H9 (cell line): Measurements from ENCODE around the gene ZBTB47. TPM values are rescaled to one million over a fixed set of nuclear protein-coding genes. Genes with fewer than 3 reads are reported as not detected.

ENCODE experiments used
- DNase-seq: peaks from one replicate; pipeline ENCODE4 v3.0.0-alpha.2; 2017
- H2AFZ ChIP-seq: one replicate; pipeline ENCODE4 v1.6.1; 2013; ENCODE audit warnings: mild to moderate bottlenecking, low read length, control low read depth, moderate library complexity
- H2AK5ac ChIP-seq: 2 replicates; pipeline ENCODE4 v1.6.1; 2013; ENCODE audit warnings: low read length, control low read depth, mixed read lengths; ENCODE audit not compliant: insufficient read length
- H2BK120ac ChIP-seq: one replicate; pipeline ENCODE4 v1.6.1; 2013; ENCODE audit warnings: low read depth, mild to moderate bottlenecking, low read length, control low read depth, inconsistent platforms; ENCODE audit not compliant: poor library complexity, severe bottlenecking
- H2BK12ac ChIP-seq: 2 replicates; pipeline ENCODE4 v1.6.1; 2013; ENCODE audit warnings: low read length, control low read depth, mixed read lengths, low read depth; ENCODE audit not compliant: insufficient read length
- H2BK15ac ChIP-seq: 2 replicates; pipeline ENCODE4 v1.6.1; 2013; ENCODE audit warnings: low read depth, low read length, control low read depth
- H2BK20ac ChIP-seq: one replicate; pipeline ENCODE4 v1.6.1; 2013; ENCODE audit warnings: low read depth, mild to moderate bottlenecking, low read length, control low read depth, inconsistent platforms; ENCODE audit not compliant: poor library complexity, severe bottlenecking
- H2BK5ac ChIP-seq: 2 replicates; pipeline ENCODE4 v1.6.1; 2013; ENCODE audit warnings: low read length, control low read depth, mixed read lengths; ENCODE audit not compliant: insufficient read length
- H3K14ac ChIP-seq: 2 replicates; pipeline ENCODE4 v1.6.1; 2013; ENCODE audit warnings: low read length, control low read depth; ENCODE audit not compliant: insufficient read depth
- H3K18ac ChIP-seq: 2 replicates; pipeline ENCODE4 v1.6.1; 2013; ENCODE audit warnings: low read depth, mild to moderate bottlenecking, mixed read lengths, low read length, control low read depth; ENCODE audit not compliant: insufficient read length
- H3K23ac ChIP-seq: 2 replicates; pipeline ENCODE4 v1.6.1; 2013; ENCODE audit warnings: low read length, control low read depth, mixed read lengths, low read depth; ENCODE audit not compliant: insufficient read length
- H3K23me2 ChIP-seq: 2 replicates; pipeline ENCODE4 v1.6.1; 2013; ENCODE audit warnings: low read depth, mild to moderate bottlenecking, mixed read lengths, low read length, control low read depth; ENCODE audit not compliant: insufficient read length, poor library complexity, severe bottlenecking
- H3K27ac ChIP-seq: 2 replicates; pipeline ENCODE4 v1.5.1; 2013; ENCODE audit warnings: low read length, control low read depth, mixed read lengths, low read depth; ENCODE audit not compliant: insufficient read length
- H3K27me3 ChIP-seq: 2 replicates; pipeline ENCODE4 v1.6.1; 2013; ENCODE audit warnings: low read length, control low read depth, inconsistent platforms; ENCODE audit not compliant: insufficient read depth
- H3K4ac ChIP-seq: 2 replicates; pipeline ENCODE4 v1.6.1; 2013; ENCODE audit warnings: low read depth, mild to moderate bottlenecking, control low read depth, inconsistent platforms, low read length, moderate library complexity
- H3K4me1 ChIP-seq: 2 replicates; pipeline ENCODE4 v1.6.1; 2013; ENCODE audit warnings: low read length, control low read depth, inconsistent platforms; ENCODE audit not compliant: insufficient read depth
- H3K4me2 ChIP-seq: 2 replicates; pipeline ENCODE4 v1.6.1; 2013; ENCODE audit warnings: low read length, control low read depth, mixed read lengths; ENCODE audit not compliant: insufficient read length, insufficient read depth
- H3K56ac ChIP-seq: 2 replicates; pipeline ENCODE4 v1.6.1; 2013; ENCODE audit warnings: low read depth, mild to moderate bottlenecking, mixed read lengths, low read length, control low read depth; ENCODE audit not compliant: insufficient read length
- H3K79me1 ChIP-seq: 2 replicates; pipeline ENCODE4 v1.6.1; 2013; ENCODE audit warnings: low read depth, mild to moderate bottlenecking, moderate library complexity, low read length, control low read depth, inconsistent platforms; ENCODE audit not compliant: insufficient read depth, poor library complexity, severe bottlenecking
- H3K79me2 ChIP-seq: 2 replicates; pipeline ENCODE4 v1.6.1; 2013; ENCODE audit warnings: low read length, control low read depth, inconsistent platforms; ENCODE audit not compliant: insufficient read depth
- H3K9ac ChIP-seq: 2 replicates; pipeline ENCODE4 v1.6.1; 2013; ENCODE audit warnings: low read length, control low read depth, mixed read lengths; ENCODE audit not compliant: insufficient read length; ENCODE audit errors: extremely low read depth
- H3K9me3 ChIP-seq: one replicate; pipeline ENCODE4 v1.6.1; 2013; ENCODE audit warnings: low read depth, low read length, inconsistent platforms; ENCODE audit not compliant: control insufficient read depth
- H3T11ph ChIP-seq: one replicate; pipeline ENCODE4 v1.6.1; 2013; ENCODE audit warnings: mild to moderate bottlenecking, low read length, control low read depth, inconsistent platforms
- H4K20me1 ChIP-seq: one replicate; pipeline ENCODE4 v1.6.1; 2013; ENCODE audit not compliant: control insufficient read depth, insufficient read length, insufficient read depth
- H4K5ac ChIP-seq: 2 replicates; pipeline ENCODE4 v1.6.1; 2013; ENCODE audit warnings: low read depth, mild to moderate bottlenecking, mixed read lengths, low read length, control low read depth; ENCODE audit not compliant: insufficient read length
- H4K8ac ChIP-seq: replicated peaks from 2 replicates; pipeline ENCODE4 v1.6.1; 2013; ENCODE audit warnings: low read length, control low read depth, mixed read lengths, low read depth; ENCODE audit not compliant: insufficient read length
- H4K91ac ChIP-seq: 2 replicates; pipeline ENCODE4 v1.6.1; 2013; ENCODE audit warnings: low read depth, mild to moderate bottlenecking, moderate library complexity, mixed read lengths, low read length, control low read depth; ENCODE audit not compliant: insufficient read length
- H3K27ac Mint-ChIP-seq, 3 experiments: 2 replicates in 2 of 3; 3 replicates in 1 of 3; pipeline ENCODE4 v1.8.0; 2020 to 2021; ENCODE audit warnings: mixed read lengths in 3 of 3, mild to moderate bottlenecking in 1 of 3, moderate library complexity in 1 of 3
- H3K27me3 Mint-ChIP-seq: 2 replicates; pipeline ENCODE4 v1.8.0; 2021; ENCODE audit warnings: low read depth, mild to moderate bottlenecking, moderate library complexity, mixed read lengths
- H3K36me3 Mint-ChIP-seq, 3 experiments: 2 replicates in 2 of 3; 3 replicates in 1 of 3; pipeline ENCODE4 v1.8.0; 2020 to 2021; ENCODE audit warnings: low read depth in 3 of 3, mixed read lengths in 3 of 3; ENCODE audit not compliant: insufficient read depth in 1 of 3
- H3K4me1 Mint-ChIP-seq, 2 experiments: 2 replicates each; pipeline ENCODE4 v1.8.0; 2020; ENCODE audit warnings: mixed read lengths in 2 of 2
- H3K4me3 Mint-ChIP-seq, 2 experiments: 2 replicates in 1 of 2; 3 replicates in 1 of 2; pipeline ENCODE4 v1.8.0; 2020 to 2021; ENCODE audit warnings: mild to moderate bottlenecking in 2 of 2, mixed read lengths in 2 of 2, moderate library complexity in 1 of 2
- H3K9me3 Mint-ChIP-seq, 2 experiments: 2 replicates in 1 of 2; 3 replicates in 1 of 2; pipeline ENCODE4 v1.8.0; 2020; ENCODE audit warnings: mild to moderate bottlenecking in 2 of 2, mixed read lengths in 2 of 2, moderate library complexity in 1 of 2
- CTCF ChIP-seq: fragments of 200-600 bp; sonication (generic); conservative IDR thresholded peaks from 3 replicates; pipeline ENCODE4 v1.8.0; 2021; ENCODE audit warnings: antibody characterized with exemption, mild to moderate bottlenecking
- WGBS: extraction: QIAGEN DNeasy Blood & Tissue Kit; methylation state at CpG from one replicate; pipeline ENCODE4 v1.1.7; 2013; ENCODE audit warnings: missing lambda C conversion rate, low lambda C conversion rate, mixed read lengths; ENCODE audit not compliant: insufficient read length; ENCODE audit errors: extremely low coverage; 5-methylcytosine and 5-hydroxymethylcytosine counted together
- total RNA-seq: library from RNA; stranded (reverse); gene quantifications from 2 replicates; pipeline ENCODE4 v1.2.1, GENCODE V29; 2021

ZBTB47 gene
- total RNA-seq, 1 experiment from 2014 or later, result 3.6 TPM

DNA sequence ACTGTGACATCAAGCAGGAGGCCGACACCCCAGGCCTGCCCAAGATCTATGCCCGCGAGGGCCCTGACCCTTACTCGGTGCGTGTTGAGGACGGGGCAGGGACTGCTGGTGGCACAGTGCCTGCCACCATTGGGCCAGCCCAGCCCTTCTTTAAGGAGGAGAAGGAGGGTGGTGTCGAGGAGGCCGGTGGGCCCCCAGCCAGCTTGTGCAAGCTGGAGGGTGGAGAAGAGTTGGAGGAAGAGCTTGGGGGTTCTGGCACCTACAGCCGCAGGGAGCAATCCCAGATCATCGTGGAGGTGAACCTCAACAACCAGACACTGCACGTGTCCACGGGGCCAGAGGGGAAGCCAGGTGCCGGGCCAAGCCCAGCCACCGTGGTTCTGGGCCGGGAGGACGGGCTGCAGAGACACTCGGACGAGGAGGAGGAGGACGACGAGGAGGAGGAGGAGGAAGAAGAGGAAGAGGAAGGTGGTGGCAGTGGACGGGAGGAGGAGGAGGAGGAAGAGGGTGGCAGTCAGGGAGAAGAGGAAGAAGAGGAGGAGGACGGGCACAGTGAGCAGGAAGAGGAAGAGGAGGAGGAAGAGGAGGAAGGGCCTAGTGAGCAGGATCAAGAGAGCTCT, 5.4 kb downstream of the ZBTB47 start:
- H3K79me2 ChIP-seq, result no peaks in the 10 kb centered on the region
- H3K23me2 ChIP-seq, result no peaks in the 10 kb centered on the region
- no peaks in the 10 kb centered on the region for H3K9me3 Mint-ChIP-seq
- H4K5ac ChIP-seq, result no peak overlapping the region
- no peak overlapping the region for H3K4me2 ChIP-seq
- no peaks in the 10 kb centered on the region for H4K20me1 ChIP-seq
- H2BK12ac ChIP-seq, result no peak overlapping the region
- no CpG with 5 or more reads among the region's 22 CpGs for WGBS
- H3K9ac ChIP-seq, result no peak overlapping the region
- no peak overlapping the region for H3K18ac ChIP-seq
- H3K56ac ChIP-seq, result no peak overlapping the region
- no peak overlapping the region for H2BK20ac ChIP-seq
- no peak overlapping the region for H2AFZ ChIP-seq
- H3K4me1 ChIP-seq, result peaks cover 6% of the 10 kb centered on the region; the same call in 1 of the 2 replicates
- H3T11ph ChIP-seq, result no peak overlapping the region
- H3K36me3 Mint-ChIP-seq, result peaks cover 3 to 21% (median 8%) of the 10 kb centered on the region in 3 experiments
- peaks cover 2 to 22% of the 10 kb centered on the region in 2 experiments; a peak in 2 of 4 replicates for H3K4me1 Mint-ChIP-seq
- no peak overlapping the region for H2AK5ac ChIP-seq
- no peaks in the 10 kb centered on the region for H3K27me3 Mint-ChIP-seq
- no peaks in the 10 kb centered on the region for H3K27me3 ChIP-seq
- H3K4ac ChIP-seq, result no peak overlapping the region
- H3K27ac Mint-ChIP-seq, result no peak overlapping the region; a peak in 1 of 7 replicates
- no peak overlapping the region for H3K23ac ChIP-seq
- H3K9me3 ChIP-seq, result no peaks in the 10 kb centered on the region
- H4K91ac ChIP-seq, result no peak overlapping the region
- H3K27ac ChIP-seq, result no peak overlapping the region
- H3K79me1 ChIP-seq, result no peaks in the 10 kb centered on the region
- no peak overlapping the region for H3K4me3 Mint-ChIP-seq
- DNase-seq, result no peak
- no peak overlapping the region for H2BK15ac ChIP-seq
- no peak for TF ChIP-seq CTCF
- no peak overlapping the region for H3K14ac ChIP-seq
- no peak overlapping the region for H2BK5ac ChIP-seq
- H4K8ac ChIP-seq, result no peak overlapping the region
- H2BK120ac ChIP-seq, result no peak overlapping the region
